Stimulated activated CD4-positive, alpha-beta T cell treated with anti-CD3 and anti-CD28 coated beads, Interleukin-12 subunit alpha, Interleukin-12 subunit beta, amount 100 ng/mL, for 4 hours (primary cell): ENCODE results near the gene KCNH4.

Experiments
- DNase-seq: peaks from one replicate; pipeline ENCODE4 v3.0.0-alpha.2; 2020

KCNH4 gene

GRCh38 chr17:42116705-42117396 is 64.1 kb downstream of the KCNH4 start:
- peak; percentile 73 for DNase-seq

- DNase-seq = no peak
Measured at GRCh38 chr17:42114118-42114517, 66.8 kb downstream of the KCNH4 start.

GRCh38 chr17:42113293-42114069 is 67.5 kb downstream of the KCNH4 start:
- no peak for DNase-seq

GRCh38 chr17:42112552-42113176 is 68.3 kb downstream of the KCNH4 start, which contains the start of gene DHX58:
Gene DHX58, minus strand, starts transcription at chr17:42112714. Its CDS starts 822 bp downstream, at chr17:42111892.
- DNase-seq = peak; percentile 66

GRCh38 chr17:42111871-42112551 is 68.9 kb downstream of the KCNH4 start:
- peak; percentile 24 for DNase-seq

- no peak for DNase-seq
Measured at GRCh38 chr17:42111265-42111636, 69.7 kb downstream of the KCNH4 start.

- DNase-seq = no peak
Measured at GRCh38 chr17:42110301-42111264, 70.4 kb downstream of the KCNH4 start.

GRCh38 chr17:42109086-42109485 is 71.9 kb downstream of the KCNH4 start:
- DNase-seq = no peak

GRCh38 chr17:42107597-42108576 is 73.1 kb downstream of the KCNH4 start:
- peak; percentile 90 for DNase-seq

GRCh38 chr17:42107124-42107523 is 73.8 kb downstream of the KCNH4 start:
- no peak for DNase-seq
